ENCODE measurements around the gene HLA-DPA1.
"Not testable (repeated sequence)": the region's sequence is repeated elsewhere in the genome, so short reads cannot be mapped to it uniquely, and the experiment has no call there.

HLA-DPA1 gene

DNA sequence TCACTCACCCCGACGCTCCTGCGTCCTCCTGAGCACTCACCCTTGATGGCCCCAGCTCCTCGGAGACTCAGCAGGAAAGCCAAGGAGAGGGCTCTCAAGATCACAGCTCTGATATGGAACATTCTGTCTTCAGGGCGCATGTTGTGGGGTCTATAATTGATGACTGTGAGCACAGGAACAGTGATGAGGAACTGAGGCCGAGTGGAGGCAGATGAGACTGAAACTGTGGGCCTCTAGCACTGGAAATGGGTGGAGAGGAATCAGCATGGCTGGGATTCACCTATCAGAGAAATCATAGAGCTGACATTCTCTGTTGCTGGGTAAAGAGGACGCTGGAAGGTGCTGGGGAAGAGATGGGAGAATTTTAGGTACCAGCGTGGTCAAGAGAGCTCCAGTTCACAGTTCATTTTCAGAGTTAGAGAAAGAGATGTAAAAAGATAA, at the start of gene HLA-DPA1:
Gene HLA-DPA1 (minus strand): TSS at position 219 of the 441 bp plus-strand sequence.
- DNase-seq (ENCODE audit: low read depth in 1 of 2, low spot score in 1 of 2): no peak

- DNase-seq (ENCODE audit: low read depth in 1 of 2, low spot score in 1 of 2): no peak
These were observed 49.7 kb upstream of the HLA-DPA1 start for GRCh38 chr6:33123181-33123580.

DNA sequence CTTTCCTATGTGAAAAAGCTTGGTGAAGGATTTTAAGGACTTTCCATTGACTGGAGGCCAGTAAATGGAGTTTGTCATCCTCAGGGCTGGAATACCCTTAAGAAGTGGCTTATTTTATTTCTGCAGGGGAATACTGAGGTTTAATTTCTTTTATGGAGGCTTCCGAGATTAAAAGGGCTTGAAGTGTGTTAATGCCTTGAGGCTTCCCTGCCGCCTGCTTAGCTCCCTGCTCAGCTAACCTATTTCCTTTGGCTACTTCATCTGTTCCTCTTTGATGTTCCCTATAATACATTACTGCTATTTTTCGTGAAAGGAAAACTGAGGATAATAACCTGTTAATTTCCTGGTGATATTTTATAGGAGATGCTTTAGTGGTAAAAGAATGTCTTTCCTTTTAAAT, 46.6 kb upstream of the HLA-DPA1 start:
- no peak for DNase-seq (ENCODE audit: low read depth in 1 of 2, low spot score in 1 of 2)

GRCh38 chr6:33118525-33119123, 45.2 kb upstream of the HLA-DPA1 start:
- no peak for DNase-seq (ENCODE audit: low read depth in 1 of 2, low spot score in 1 of 2)

- no peak for DNase-seq (ENCODE audit: low read depth in 1 of 2, low spot score in 1 of 2)
These were observed 44.4 kb upstream of the HLA-DPA1 start for GRCh38 chr6:33117811-33118277.

- DNase-seq (ENCODE audit: low read depth in 1 of 2, low spot score in 1 of 2): no peak
These were observed 43.6 kb upstream of the HLA-DPA1 start for GRCh38 chr6:33116841-33117711.

DNA sequence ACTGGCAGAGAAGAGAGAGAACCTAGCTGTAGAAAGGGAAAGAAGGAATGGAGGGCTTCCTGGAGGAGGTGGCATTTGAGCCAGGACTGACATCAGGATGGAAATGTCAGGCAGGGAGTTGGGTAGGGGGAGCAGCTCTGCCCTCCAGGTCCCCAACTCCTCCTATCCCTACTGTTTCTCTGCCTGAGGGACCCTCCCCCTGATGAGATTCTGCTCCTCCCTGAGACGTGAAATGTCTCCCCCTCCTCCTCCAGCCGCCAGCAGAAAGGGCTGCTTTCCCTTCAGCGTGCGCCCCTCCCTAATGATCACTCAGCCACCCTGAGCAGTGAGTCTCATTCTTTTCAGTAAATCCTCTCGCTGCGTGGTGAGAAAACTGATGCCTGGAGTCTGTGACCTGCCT, 43.0 kb upstream of the HLA-DPA1 start:
- DNase-seq (ENCODE audit: low read depth in 1 of 2, low spot score in 1 of 2): no peak

- DNase-seq (ENCODE audit: low read depth in 1 of 2, low spot score in 1 of 2): no peak
These were observed 41.0 kb upstream of the HLA-DPA1 start for GRCh38 chr6:33114406-33114805.

DNA sequence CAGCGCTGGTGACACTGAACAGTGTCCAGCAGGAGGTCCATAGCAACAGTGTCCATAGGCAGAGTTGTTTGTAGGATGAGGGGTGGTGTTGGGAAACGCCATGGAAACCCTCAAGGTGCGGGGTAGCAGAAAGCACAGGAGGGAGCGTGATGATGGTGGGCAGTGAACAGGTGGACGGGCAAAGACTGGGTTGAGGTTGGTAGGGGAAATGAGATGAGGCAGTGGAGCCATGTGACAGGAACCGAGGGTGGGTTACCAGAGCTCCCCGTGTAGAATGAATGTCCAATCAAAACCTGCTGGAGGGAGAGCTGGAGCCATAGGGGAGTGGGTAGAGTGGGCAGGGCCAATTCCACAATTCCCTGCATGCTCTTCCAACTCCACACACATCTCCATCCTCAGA, 40.3 kb upstream of the HLA-DPA1 start:
- DNase-seq (ENCODE audit: low read depth in 1 of 2, low spot score in 1 of 2): no peak

- no peak for DNase-seq (ENCODE audit: low read depth in 1 of 2, low spot score in 1 of 2)
These were observed 38.7 kb upstream of the HLA-DPA1 start for GRCh38 chr6:33112148-33112547.

DNA sequence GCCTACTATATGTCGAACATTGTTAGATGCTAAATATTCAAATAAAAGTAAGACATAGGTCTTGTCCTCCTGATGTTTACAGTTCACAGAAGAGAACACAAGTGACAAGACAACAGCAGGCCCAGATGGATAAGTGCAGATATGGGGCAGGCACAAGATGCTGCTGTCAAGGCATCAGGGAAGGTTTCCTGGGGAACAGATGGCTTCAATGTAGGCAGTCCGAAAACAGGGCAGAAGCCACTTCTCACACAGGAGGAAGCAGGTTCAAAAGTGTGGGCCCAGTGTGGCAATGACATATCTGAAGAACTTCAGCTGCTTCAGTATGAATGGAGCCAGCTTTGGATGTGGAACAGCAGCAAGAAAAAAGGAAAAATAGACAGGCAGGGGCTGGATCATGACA, 34.9 kb upstream of the HLA-DPA1 start:
- DNase-seq (ENCODE audit: low read depth in 1 of 2, low spot score in 1 of 2): no peak

DNA sequence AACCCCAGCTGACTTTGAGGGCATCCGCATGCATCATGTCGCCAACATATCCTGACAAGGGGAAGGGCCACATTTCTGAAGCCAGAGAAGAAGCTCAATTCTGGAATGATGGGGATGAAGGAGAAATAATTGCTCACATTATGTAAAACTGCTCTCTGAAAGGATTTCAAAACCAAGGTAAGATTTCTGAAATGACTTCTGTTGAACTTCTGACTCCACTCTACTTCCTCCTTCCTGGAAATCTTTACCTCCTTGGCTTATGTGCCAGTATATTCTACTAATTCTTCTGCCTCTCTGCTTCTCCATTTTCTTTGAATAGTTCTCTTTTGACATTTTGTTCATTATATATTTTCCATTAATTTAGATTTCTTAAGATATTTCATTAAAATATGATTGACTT, 34.2 kb upstream of the HLA-DPA1 start:
- DNase-seq (ENCODE audit: low read depth in 1 of 2, low spot score in 1 of 2): no peak

DNA sequence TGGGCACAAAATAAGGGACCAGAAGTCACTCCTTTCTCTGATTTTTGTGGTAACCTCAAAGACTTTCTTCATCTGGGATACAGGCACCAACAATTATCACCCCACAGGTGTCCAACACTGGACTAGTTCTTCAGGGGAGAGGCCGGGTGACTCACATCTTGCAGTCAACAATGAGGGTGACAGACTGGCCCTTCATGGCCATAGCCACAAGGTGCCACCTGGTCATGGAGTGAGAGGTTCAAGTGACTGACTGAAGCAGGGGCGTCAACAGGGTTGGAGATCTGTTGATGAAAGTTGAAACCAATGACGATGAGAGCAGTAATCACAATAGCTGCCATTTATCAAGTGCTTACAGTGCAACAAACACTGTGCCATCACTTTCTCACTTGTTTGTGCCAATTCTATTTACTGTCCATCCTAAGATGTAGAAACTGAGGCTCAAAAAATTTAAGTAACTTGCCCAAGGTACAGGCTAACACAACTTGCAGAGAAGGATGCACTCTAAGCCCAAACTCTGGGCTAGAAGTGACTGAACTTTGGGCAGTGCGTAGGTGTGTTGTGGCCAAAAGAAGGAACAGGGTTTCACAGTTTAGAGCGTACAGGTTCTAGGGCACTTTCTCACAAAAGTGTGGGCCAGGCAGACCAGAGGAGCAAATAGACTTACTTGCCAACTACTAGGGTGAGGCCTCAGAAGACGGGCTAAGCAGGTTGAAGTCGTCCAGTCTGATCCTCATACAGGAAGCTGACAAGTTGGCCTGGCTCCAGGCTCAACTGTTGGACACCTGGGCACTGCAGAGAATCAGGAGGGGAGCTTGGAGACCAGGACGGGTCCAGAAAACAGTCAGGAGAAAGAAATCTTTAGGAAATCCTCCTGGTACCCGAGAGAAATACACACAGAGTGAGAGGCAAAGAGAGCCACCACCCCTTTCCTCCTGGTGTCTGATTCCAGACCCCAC, 32.7 kb upstream of the HLA-DPA1 start:
- no peak for DNase-seq (ENCODE audit: low read depth in 1 of 2, low spot score in 1 of 2)

GRCh38 chr6:33105386-33105785, 31.9 kb upstream of the HLA-DPA1 start:
- DNase-seq (ENCODE audit: low read depth in 1 of 2, low spot score in 1 of 2): no peak

DNA sequence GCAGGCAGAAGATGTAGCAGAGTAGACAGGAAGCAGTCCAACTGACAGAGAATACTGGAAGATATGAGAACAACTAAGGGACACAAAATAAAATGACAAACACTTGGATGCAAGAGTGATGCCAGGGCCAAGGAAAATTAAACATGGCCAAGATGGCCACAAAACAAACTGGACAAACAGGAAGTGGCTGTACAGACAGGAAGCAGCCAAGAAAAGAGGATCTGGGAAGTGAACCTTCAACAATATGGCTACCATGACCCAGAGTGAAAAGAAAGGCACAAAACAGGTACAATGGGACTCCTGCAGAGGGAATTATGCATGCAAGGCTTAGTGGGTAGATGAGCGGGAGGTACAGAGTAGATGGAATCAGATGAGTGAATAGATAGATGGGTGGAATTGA, 31.4 kb upstream of the HLA-DPA1 start:
- DNase-seq (ENCODE audit: low read depth in 1 of 2, low spot score in 1 of 2): no peak

DNA sequence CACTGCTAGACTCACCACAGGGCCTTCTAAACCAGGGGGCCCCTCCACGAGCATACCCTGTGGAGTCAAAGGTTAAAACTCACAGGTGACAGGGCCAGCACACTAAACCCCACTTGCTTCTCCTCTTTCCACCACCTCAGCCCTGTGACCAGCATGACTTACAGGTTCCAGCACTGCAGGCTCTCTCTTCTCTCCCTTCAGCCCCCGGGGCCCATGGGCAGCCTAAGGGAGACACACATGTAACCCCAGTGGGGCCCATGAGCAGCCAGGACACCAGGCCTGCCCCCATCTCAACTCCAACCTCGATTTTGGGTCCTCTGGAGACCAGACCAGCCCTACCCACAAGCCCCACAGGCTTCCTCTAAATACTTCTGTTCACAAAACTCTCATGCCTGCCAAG, 30.3 kb upstream of the HLA-DPA1 start:
- no peak for DNase-seq (ENCODE audit: low read depth in 1 of 2, low spot score in 1 of 2)

DNA sequence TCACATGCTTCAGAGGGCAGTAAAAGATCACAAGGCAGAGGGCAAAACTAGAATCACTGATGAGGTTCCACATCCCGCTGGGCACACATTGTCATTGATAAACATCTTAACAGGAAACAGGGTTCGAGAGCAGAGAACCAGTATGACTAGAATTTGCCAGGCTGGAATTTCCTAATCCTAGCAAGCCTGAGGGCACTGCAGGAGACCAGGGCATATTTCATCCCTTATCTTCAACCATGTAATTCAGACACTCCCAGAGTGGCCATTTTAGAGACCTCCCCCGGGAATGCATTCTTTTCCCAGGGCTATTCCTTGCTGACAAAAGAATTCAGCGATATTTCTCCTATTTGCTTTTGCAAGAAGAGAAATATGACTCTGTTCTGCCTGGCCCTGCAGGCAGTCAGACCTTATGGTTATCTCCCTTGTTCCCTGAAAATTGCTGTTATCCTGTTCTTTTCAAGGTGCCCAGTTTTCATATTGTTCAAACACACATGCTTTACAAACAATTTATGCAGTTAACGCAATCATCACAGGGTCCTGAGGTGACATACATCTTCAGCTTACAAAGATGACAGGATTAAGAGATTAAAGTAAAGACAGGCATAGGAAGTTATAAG, 27.8 kb upstream of the HLA-DPA1 start:
- DNase-seq (ENCODE audit: low read depth in 1 of 2, low spot score in 1 of 2): not testable (repeated sequence)

GRCh38 chr6:33095681-33096080, 22.2 kb upstream of the HLA-DPA1 start:
- no peak for DNase-seq (ENCODE audit: low read depth in 1 of 2, low spot score in 1 of 2)

- DNase-seq (ENCODE audit: low read depth in 1 of 2, low spot score in 1 of 2): no peak
These were observed 20.4 kb upstream of the HLA-DPA1 start for GRCh38 chr6:33093855-33094254.

DNA sequence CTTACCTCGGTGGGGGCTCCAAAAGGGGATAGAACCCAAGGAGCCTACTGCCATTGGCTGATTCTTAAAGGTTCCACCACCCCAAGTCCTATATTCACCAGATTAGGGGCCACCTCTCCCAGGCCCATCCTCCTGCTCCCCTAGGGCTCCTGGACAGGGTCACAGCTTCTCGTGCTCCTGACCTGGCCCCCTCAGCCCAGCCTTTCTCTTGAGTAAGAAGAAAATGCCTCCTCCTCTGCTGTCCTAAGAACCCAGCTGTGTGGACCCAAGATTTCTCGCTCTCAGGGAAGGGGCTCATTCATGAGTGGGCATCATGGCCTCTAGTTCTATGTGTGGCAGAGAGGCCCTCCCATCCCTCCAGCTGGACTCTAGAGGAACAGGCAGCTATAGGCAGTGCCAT, 18.9 kb upstream of the HLA-DPA1 start:
- no peak for DNase-seq (ENCODE audit: low read depth in 1 of 2, low spot score in 1 of 2)

GRCh38 chr6:33091957-33092356, 18.5 kb upstream of the HLA-DPA1 start:
- peak; percentile 21 to 35 for DNase-seq (ENCODE audit: low read depth in 1 of 2, low spot score in 1 of 2)

Data from activated T-helper 1 cell treated with anti-CD3 and anti-CD28 coated beads, Interleukin-2, amount 50 U/mL, for 16 hours (primary cell).